Measurements from ENCODE around the gene NIPSNAP2.
"Not testable (repeated sequence)": the region's sequence is repeated elsewhere in the genome, so short reads cannot be mapped to it uniquely, and the experiment has no call there.

NIPSNAP2 gene

GRCh38 chr7:56023500-56023899, 59.1 kb downstream of the NIPSNAP2 start:
- POLR2A ChIA-PET, result no interaction called here
- DNase-seq (ENCODE audit: extremely low spot score), result no peak
- TF ChIP-seq CTCF (IDR thresholded peaks at IDR 0.05; ENCODE audit: control extremely low read depth, extremely low read depth, low read depth, missing control alignments), result no peak
- CTCF ChIA-PET, result no interaction called here

GRCh38 chr7:56026538-56026937, 62.2 kb downstream of the NIPSNAP2 start:
- no peak for DNase-seq (ENCODE audit: extremely low spot score)
- CTCF ChIA-PET, result interaction anchor here (1.7 kb wide), 1 partner anchor 12 kb away, joined by 3 read pairs; no protein-coding TSS in a partner anchor
- no peak for TF ChIP-seq CTCF (IDR thresholded peaks at IDR 0.05; ENCODE audit: control extremely low read depth, extremely low read depth, low read depth, missing control alignments)
- POLR2A ChIA-PET, result no interaction called here

GRCh38 chr7:56028942-56029630, 64.7 kb downstream of the NIPSNAP2 start:
- CTCF ChIA-PET, result no interaction called here
- POLR2A ChIA-PET, result no interaction called here

GRCh38 chr7:56030340-56030739, 66.0 kb downstream of the NIPSNAP2 start:
- ChIA-PET CTCF (interaction anchor here (1.6 kb wide), 1 partner anchor 16 kb away, joined by 3 read pairs; no protein-coding TSS in a partner anchor), POLR2A (no interaction called here)
- TF ChIP-seq CTCF (IDR thresholded peaks at IDR 0.05; ENCODE audit: control extremely low read depth, extremely low read depth, low read depth, missing control alignments), result no peak
- no peak for DNase-seq (ENCODE audit: extremely low spot score)

More at GRCh38 chr7:56028942-56029630, 64.7 kb downstream of the NIPSNAP2 start:
- DNase-seq (ENCODE audit: extremely low spot score), result no peak
- no peak for TF ChIP-seq CTCF (IDR thresholded peaks at IDR 0.05; ENCODE audit: control extremely low read depth, extremely low read depth, low read depth, missing control alignments)

- CTCF ChIA-PET, result interaction anchor here (1.6 kb wide), 1 partner anchor 17 kb away, joined by 3 read pairs; no protein-coding TSS in a partner anchor
- DNase-seq (ENCODE audit: extremely low spot score); POLR2A ChIA-PET: not testable (repeated sequence)
Measured at GRCh38 chr7:56031556-56031955, 67.2 kb downstream of the NIPSNAP2 start.

- DNase-seq (ENCODE audit: extremely low spot score); POLR2A ChIA-PET: not testable (repeated sequence)
- CTCF ChIA-PET, result interaction anchor here (2.4 kb wide), 1 partner anchor 19 kb away, joined by 8 read pairs; the partner anchor contains the start of genes CCT6A and PSPH
Measured at GRCh38 chr7:56032578-56032977, 68.2 kb downstream of the NIPSNAP2 start.

- CTCF ChIA-PET, result interaction anchor here (0.7 to 2.4 kb wide), 7 partner anchors 12 to 69 kb away, joined by 3 to 8 read pairs (median 4); partner anchors contain the start of genes CCT6A and PSPH
- peak; percentile 86 for DNase-seq (ENCODE audit: extremely low spot score)
- POLR2A ChIA-PET, result interaction anchor here (1.2 kb wide), 1 partner anchor 17 kb away, joined by 4 read pairs; the partner anchor contains the start of genes CCT6A and PSPH
Measured at GRCh38 chr7:56033671-56034432, 69.5 kb downstream of the NIPSNAP2 start.

More at GRCh38 chr7:56033671-56034432, 69.5 kb downstream of the NIPSNAP2 start:
- TF ChIP-seq CTCF (IDR thresholded peaks at IDR 0.05; ENCODE audit: control extremely low read depth, extremely low read depth, low read depth, missing control alignments), result no peak
